Naive thymus-derived CD8-positive, alpha-beta T cell (primary cell): ENCODE results near the gene ACAP2. TPM values are rescaled to one million over a fixed set of nuclear protein-coding genes. Genes with fewer than 3 reads are reported as not detected.
"Not testable (repeated sequence)": the region's sequence is repeated elsewhere in the genome, so short reads cannot be mapped to it uniquely, and the experiment has no call there.

Experiments used
- ATAC-seq, 2 donors: fragments of 150-1000 bp; cut with Tn5 transposase in 1 of 2; sonication (Bioruptor Pico), chemical (Tn5 transposase) in 1 of 2; 1 replicate in 1 of 2; 2 replicates in 1 of 2; pipeline ENCODE4 v1.10.0; 2021; ENCODE audit warnings: mild to moderate bottlenecking in 2 of 2, moderate library complexity in 2 of 2
- POLR2A ChIA-PET: fragments of 350-600 bp; sonication (Branson Sonifier 250); formaldehyde crosslinking; loops from one replicate; lab custom pipeline; 2021; ENCODE audit warnings: antibody characterized with exemption; lab: Charles Lee
- DNase-seq, 10 donors: peaks; one replicate each; pipeline versions ENCODE4 v3.0.0 to v3.0.0-alpha.2; 2020 to 2022
- H3K27ac Mint-ChIP-seq, 10 donors: one replicate each; pipeline ENCODE4 v1.8.0; 2020 to 2022; ENCODE audit warnings: mild to moderate bottlenecking in 10 of 10, mixed read lengths in 10 of 10, moderate library complexity in 4 of 10, inconsistent platforms in 1 of 10
- H3K27me3 Mint-ChIP-seq, 5 donors: one replicate each; pipeline ENCODE4 v1.8.0; 2021 to 2022; ENCODE audit warnings: mixed read lengths in 5 of 5
- H3K36me3 Mint-ChIP-seq, 3 donors: one replicate each; pipeline ENCODE4 v1.8.0; 2020 to 2022; ENCODE audit warnings: mixed read lengths in 3 of 3, mild to moderate bottlenecking in 2 of 3, inconsistent platforms in 1 of 3
- H3K4me1 Mint-ChIP-seq, 4 donors: one replicate each; pipeline ENCODE4 v1.8.0; 2021 to 2022; ENCODE audit warnings: mixed read lengths in 4 of 4
- H3K4me3 Mint-ChIP-seq, 10 donors: one replicate each; pipeline ENCODE4 v1.8.0; 2020 to 2022; ENCODE audit warnings: mild to moderate bottlenecking in 10 of 10, mixed read lengths in 10 of 10, moderate library complexity in 6 of 10, inconsistent platforms in 1 of 10
- H3K9me3 Mint-ChIP-seq, 9 donors: one replicate each; pipeline ENCODE4 v1.8.0; 2020 to 2022; ENCODE audit warnings: mixed read lengths in 9 of 9, mild to moderate bottlenecking in 3 of 9, inconsistent platforms in 1 of 9, moderate library complexity in 1 of 9
- polyA plus RNA-seq, 3 donors: library from polyadenylated mRNA; unstranded; fragments of 300-500 nt; fragmentation: Illumina TruSeq; gene quantifications; one replicate each; pipeline ENCODE4 v1.2.3, GENCODE V29; 2021
- total RNA-seq, 8 experiments: library from RNA in 2 of 8; stranded (reverse) in 2 of 8; gene quantifications; one replicate each; pipeline ENCODE4 v1.2.3 and lab custom pipeline; 2021 to 2026

ACAP2 gene
- total and polyA plus RNA-seq, 5 experiments from 2014 or later: 36.7 to 81.0 (median 49.6) TPM

DNA sequence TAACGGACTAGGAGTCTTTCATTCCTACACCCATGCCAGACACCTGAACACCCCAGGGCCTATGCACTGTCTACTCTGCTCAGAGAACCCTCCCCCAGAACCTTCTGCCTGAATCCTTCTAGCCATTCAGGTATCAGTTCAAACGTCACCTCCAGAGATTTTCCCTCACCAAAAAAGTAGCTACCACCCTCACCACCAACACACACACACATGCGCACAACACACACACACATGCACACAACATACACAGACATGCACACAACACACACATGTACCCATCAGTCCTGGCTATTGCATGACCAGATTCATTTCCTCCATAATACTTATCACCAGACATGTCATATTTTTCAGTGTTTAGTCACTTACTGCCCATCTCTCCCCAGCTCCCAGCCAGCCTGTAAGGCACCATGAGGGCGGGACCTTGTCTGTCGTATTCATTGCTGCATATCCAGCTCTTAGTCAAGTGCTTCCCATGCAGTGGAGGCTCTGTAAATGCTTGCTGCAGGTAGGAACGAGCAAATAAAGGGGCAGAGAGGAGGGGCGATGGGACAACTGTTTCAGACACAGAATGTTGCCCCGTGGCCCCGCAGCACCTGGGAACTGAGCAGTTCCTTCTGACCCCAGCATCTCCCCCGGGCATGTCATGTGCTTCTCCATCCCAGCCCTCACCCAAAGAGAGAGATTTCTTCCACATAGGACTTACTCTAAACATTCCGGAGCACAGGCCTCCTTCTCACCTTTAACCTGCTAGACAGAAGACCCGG lies 201.0 kb downstream of the ACAP2 start:
- no peak for ATAC-seq
- Mint-ChIP-seq H3K4me3 (no peak overlapping the region), H3K9me3 (peaks cover 0 to 10% (median 6%) of the 10 kb centered on the region in 9 donors), H3K27ac (peak overlapping the region in 2 of 10 donors; percentile 16 to 40), H3K4me1 (peaks cover 5 to 29% (median 19%) of the 10 kb centered on the region in 4 donors), H3K27me3 (no peaks in the 10 kb centered on the region), H3K36me3 (peaks cover 11 to 20% (median 15%) of the 10 kb centered on the region in 3 donors)
- POLR2A ChIA-PET: no interaction called here
- peak in 2 of 10 donors; percentile 0 to 53 for DNase-seq

DNA sequence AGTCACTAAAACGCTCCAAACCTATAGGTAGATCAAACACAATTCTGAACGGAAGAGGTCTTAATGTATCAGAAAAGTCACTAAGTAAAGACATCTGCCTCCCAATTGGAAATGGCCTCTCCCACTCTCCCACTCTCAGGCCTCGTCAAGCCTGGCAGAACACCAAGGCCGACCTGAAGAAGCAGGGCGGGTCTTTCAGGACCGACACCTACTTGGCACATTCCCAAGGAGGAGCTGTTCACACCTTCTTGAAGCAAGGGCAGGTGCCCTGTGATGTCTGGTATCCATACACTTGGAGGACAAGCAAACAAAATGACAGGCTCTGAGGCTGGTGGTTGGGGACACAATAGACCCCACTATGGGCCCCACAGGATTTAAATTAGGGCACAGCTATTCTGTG lies 201.9 kb downstream of the ACAP2 start:
- DNase-seq (no peak), ATAC-seq (no peak)
- Mint-ChIP-seq H3K4me3 (no peak overlapping the region), H3K9me3 (peaks cover 0 to 10% (median 7%) of the 10 kb centered on the region in 9 donors), H3K4me1 (peaks cover 5 to 29% (median 18%) of the 10 kb centered on the region in 4 donors), H3K27ac (peak overlapping the region in 1 of 10 donors; percentile 10), H3K36me3 (peaks cover 11 to 17% (median 12%) of the 10 kb centered on the region in 3 donors), H3K27me3 (no peaks in the 10 kb centered on the region)
- POLR2A ChIA-PET: no interaction called here

DNA sequence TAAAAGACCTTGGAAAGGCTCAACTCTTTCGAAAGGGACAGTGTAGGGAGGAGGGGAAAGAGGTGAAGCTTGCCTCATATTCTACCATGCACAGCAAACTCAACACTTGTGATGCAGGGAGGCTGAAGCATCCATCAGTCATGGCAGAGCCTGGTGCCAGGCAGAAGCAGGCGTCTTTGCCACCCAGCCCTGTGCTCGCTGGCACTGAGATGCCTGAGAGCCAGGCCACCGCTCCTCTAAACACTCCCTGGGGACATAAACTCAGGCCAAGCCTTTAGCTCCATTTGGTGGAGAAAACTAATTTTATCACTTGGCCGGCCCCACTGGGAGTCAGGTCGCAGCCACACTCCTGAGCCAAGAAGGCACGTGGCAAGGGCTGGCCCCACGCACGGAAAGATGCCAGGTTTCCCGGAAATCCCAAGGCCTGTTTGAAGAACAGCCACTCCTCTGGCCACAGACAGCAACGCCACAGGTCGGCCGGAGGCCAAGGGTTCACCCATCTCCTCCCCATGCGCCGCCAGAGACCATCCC lies 202.6 kb downstream of the ACAP2 start:
- peaks cover 0 to 10% (median 7%) of the 10 kb centered on the region in 9 donors for H3K9me3 Mint-ChIP-seq
- DNase-seq (peak in 1 of 10 donors; percentile 34), ATAC-seq (no peak)
- no peak overlapping the region for H3K27ac Mint-ChIP-seq
- H3K27me3 Mint-ChIP-seq: no peaks in the 10 kb centered on the region
- H3K4me3 Mint-ChIP-seq: no peak overlapping the region
- H3K36me3 Mint-ChIP-seq: peaks cover 11 to 13% (median 12%) of the 10 kb centered on the region in 3 donors
- peaks cover 5 to 29% (median 17%) of the 10 kb centered on the region in 4 donors for H3K4me1 Mint-ChIP-seq
- POLR2A ChIA-PET: no interaction called here

DNA sequence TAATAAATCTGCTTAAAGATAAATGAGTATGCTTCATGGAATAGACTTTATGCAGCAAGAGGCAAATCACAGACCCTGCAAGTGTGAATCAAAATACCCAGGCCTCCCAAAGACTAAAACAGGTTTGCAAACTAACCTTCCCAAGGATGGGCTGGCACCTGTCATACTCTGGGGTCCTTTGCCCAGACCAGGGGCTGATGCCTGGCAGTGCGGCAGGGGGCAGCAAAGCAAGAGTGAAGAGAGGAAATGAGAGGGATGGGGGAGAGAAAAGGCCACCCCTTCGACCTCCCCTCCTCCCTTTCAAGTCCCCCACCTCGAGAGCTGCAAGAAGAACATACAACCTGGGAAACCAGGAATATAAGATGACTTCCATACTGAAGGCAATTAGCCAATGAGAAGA lies 203.7 kb downstream of the ACAP2 start:
- no peak for DNase-seq
- H3K4me3 Mint-ChIP-seq: no peak overlapping the region

DNA sequence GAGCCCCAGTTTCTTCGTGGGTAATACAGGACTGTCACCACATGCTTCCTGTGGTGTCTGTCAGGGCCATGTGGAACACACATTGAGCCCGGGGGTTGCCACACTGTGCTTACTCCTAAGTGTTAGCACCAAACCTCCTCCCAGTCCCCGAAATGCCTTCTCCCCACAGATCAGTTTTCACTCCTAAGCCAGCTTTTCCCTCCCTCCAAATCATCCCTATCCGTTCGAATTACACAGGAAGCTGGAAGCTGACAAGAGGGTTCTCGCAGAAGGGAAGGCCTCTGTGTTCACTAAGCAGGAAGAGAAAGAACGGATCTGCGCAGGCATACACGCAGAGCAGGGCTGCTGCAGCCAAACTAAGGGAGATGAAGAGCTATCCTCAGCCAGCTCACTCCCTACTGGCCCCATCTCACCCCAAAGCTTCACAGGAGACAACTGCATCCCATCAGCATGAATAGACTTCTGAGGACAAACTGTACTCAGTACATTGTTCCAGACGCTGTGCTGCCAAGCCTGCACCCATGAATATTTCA lies 204.2 kb downstream of the ACAP2 start:
- ATAC-seq: peak; percentile 47 to 62
- peaks cover 11 to 13% (median 12%) of the 10 kb centered on the region in 3 donors for H3K36me3 Mint-ChIP-seq
- POLR2A ChIA-PET: no interaction called here
- no peak for DNase-seq
- no peaks in the 10 kb centered on the region for H3K27me3 Mint-ChIP-seq
- peak overlapping the region in 5 of 10 donors; percentile 19 to 87 (median 81) for H3K27ac Mint-ChIP-seq
- H3K9me3 Mint-ChIP-seq: peaks cover 0 to 10% (median 7%) of the 10 kb centered on the region in 9 donors
- peak overlapping the region in 3 of 10 donors; percentile 18 to 64 (median 45) for H3K4me3 Mint-ChIP-seq
- H3K4me1 Mint-ChIP-seq: peaks cover 5 to 23% (median 16%) of the 10 kb centered on the region in 4 donors

More for the DNA sequence above, 203.7 kb downstream of the ACAP2 start:
- no peak for ATAC-seq
- peaks cover 5 to 28% (median 18%) of the 10 kb centered on the region in 4 donors for H3K4me1 Mint-ChIP-seq
- peaks cover 0 to 10% (median 7%) of the 10 kb centered on the region in 9 donors for H3K9me3 Mint-ChIP-seq
- peaks cover 11 to 13% (median 12%) of the 10 kb centered on the region in 3 donors for H3K36me3 Mint-ChIP-seq
- POLR2A ChIA-PET: no interaction called here
- H3K27me3 Mint-ChIP-seq: no peaks in the 10 kb centered on the region
- no peak overlapping the region for H3K27ac Mint-ChIP-seq

DNA sequence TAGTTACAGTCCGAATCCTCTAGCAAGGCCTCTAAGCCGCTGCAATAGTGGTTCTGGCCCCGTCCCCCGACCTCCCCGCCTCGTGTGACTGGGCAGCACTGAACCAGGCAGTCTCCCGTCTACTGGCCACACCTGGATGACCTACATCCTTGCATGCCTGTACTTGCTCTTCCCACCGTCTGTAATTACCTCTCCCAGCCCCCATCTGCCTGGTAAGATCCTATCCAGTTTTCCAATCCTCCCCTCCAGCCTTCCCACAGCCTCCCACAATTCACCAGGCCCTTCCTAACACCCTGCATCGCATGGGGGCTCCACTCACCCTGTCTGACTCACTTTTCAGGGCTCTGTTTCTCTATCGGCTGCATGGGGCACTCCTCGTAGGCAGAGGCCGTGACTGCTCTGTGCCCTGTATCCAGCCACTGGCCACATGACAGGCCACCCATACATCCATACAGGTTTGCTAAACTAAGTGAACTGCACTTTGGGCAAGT lies 204.7 kb downstream of the ACAP2 start:
- Mint-ChIP-seq H3K4me3 (peak overlapping the region in 1 of 10 donors; percentile 45), H3K27ac (peak overlapping the region in 2 of 10 donors; percentile 73 to 83), H3K4me1 (peaks cover 5 to 20% (median 16%) of the 10 kb centered on the region in 4 donors), H3K27me3 (no peaks in the 10 kb centered on the region), H3K9me3 (peaks cover 0 to 15% (median 8%) of the 10 kb centered on the region in 9 donors), H3K36me3 (peaks cover 11 to 13% (median 12%) of the 10 kb centered on the region in 3 donors)
- ATAC-seq: no peak
- no peak for DNase-seq
- POLR2A ChIA-PET: no interaction called here

DNA sequence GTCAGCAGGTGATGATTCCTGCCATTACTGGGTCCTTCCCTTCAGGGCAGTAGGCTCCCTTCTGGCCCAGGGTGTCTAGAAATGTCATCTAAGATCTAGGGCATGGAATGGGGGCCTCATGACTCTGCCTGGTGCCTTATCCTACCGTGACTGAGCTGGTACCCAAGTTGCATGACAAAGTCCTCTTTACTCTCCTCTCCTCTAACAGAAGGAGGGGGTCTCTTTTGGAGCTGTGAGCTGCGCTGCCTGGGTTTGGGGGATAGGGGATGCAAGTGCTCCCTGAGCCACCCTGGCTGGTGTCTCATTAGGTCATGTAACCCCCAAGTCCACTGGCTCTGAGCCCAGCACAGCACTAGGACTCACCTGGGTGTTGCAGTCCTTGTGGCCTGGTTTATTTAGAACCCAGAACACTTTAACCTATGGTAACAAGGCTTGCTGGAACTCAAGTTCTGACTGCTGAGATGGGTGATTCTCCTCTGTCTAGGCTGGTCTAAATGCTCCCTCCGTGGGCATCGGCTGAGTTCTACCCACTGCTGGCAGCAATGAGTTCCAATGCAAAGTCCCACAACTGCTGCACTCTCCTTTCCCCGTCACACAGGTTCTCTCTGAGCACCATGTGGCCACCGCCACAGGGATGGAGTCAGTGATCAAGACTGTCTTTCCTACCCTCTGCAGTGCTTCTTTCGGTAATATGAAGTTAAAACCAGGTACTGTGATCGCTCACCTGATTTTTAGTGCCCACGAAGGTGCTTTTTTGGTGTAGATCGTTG lies 205.8 kb downstream of the ACAP2 start:
- H3K4me3 Mint-ChIP-seq: no peak overlapping the region
- DNase-seq (peak in 1 of 10 donors; percentile 5), ATAC-seq (no peak)
- H3K4me1 Mint-ChIP-seq: peaks cover 5 to 20% (median 15%) of the 10 kb centered on the region in 4 donors
- peaks cover 0 to 23% (median 10%) of the 10 kb centered on the region in 9 donors for H3K9me3 Mint-ChIP-seq
- POLR2A ChIA-PET: no interaction called here
- no peaks in the 10 kb centered on the region for H3K27me3 Mint-ChIP-seq
- H3K36me3 Mint-ChIP-seq: peaks cover 9 to 16% (median 12%) of the 10 kb centered on the region in 3 donors
- H3K27ac Mint-ChIP-seq: no peak overlapping the region

DNA sequence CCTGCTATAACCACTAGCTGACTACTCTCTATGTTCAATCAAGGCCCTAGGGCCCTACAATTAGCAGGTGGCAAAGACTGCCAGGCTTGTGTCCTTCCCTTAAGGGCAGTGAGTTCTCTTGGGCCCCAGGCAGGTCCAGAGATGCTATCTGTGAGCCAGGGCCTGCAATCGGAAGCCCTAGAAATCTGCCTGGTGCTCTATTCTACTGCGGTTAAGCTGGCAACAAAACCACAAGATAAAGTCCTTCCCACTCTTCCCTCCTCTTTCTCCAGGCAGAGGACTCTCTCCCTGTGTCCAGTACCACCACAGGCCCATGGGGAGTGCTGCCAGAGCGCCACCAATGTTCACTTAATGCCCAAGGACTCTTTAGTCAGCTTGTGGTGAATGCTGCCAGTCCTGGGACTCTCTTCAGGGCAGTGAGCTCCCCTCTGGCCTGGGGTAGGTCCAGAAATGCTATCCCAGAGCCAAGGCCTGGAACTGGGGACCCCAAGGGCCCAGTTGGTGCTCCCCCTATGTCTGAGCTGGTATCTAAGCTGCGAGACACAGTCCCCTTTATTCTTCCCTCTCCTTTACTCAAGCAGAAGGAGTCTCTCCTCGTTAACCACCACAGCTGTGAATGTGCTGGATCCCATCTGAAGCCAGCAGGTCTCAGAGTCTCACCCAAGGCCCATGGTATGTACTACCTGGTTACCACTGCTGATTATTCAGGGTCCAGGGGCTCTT lies 206.6 kb downstream of the ACAP2 start:
- POLR2A ChIA-PET: no interaction called here
- Mint-ChIP-seq H3K36me3 (peaks cover 9 to 18% (median 12%) of the 10 kb centered on the region in 3 donors), H3K27me3 (no peaks in the 10 kb centered on the region), H3K4me3 (no peak overlapping the region), H3K4me1 (peaks cover 5 to 20% (median 15%) of the 10 kb centered on the region in 4 donors), H3K9me3 (peaks cover 0 to 27% (median 10%) of the 10 kb centered on the region in 9 donors), H3K27ac (no peak overlapping the region)
- ATAC-seq: no peak
- peak in 2 of 10 donors; percentile 3 to 50 for DNase-seq

DNA sequence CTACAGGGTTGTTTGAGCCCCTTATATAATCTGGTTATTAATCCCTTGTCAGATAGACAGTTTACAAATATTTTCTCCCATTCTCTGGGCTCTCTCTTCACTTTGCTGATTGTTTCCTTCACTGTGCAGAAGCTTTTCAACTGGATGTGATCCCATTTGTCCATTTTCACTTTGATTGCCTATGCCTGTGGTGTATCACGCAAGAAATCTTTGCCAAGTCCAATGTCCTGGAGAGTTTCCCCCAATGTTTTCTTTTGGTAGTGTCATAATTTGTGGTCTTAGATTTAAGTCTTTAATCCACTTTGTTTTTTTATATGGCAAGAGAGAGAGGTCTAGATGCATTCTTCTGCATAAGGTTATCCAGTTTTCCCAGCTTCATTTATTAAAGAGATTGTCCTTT lies 212.6 kb downstream of the ACAP2 start:
- H3K27me3 Mint-ChIP-seq: no peaks in the 10 kb centered on the region
- POLR2A ChIA-PET: no interaction called here
- ATAC-seq (no peak), DNase-seq (no peak)
- no peak overlapping the region for H3K27ac Mint-ChIP-seq
- no peak overlapping the region for H3K4me3 Mint-ChIP-seq
- H3K4me1 Mint-ChIP-seq: peaks cover 18 to 26% (median 21%) of the 10 kb centered on the region in 4 donors
- H3K9me3 Mint-ChIP-seq: peaks cover 0 to 23% (median 8%) of the 10 kb centered on the region in 9 donors
- peaks cover 7 to 8% (median 7%) of the 10 kb centered on the region in 3 donors for H3K36me3 Mint-ChIP-seq

DNA sequence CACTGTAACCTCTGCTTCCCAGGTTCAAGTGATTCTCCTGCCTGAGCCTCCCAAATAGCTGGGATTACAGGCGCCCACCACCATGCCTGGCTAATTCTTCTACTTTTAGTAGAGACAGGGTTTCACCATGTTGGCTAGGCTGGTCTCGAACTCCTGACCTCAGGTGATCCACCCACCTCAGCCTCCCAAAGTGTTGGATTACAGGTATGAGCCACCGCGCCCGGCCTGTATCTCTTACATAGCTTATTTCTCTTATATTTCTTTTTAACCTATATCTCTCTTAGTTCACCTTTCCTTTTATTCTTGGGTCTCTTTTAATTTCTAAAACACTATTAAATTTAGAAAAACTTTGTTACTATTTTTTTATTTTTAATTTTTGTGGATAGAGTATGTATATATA lies 213.9 kb downstream of the ACAP2 start:
- H3K4me3 Mint-ChIP-seq, POLR2A ChIA-PET, H3K27me3 Mint-ChIP-seq, H3K36me3 Mint-ChIP-seq, ATAC-seq: not testable (repeated sequence)
- Mint-ChIP-seq H3K27ac (peak overlapping the region in 2 of 10 donors; percentile 46 to 58), H3K9me3 (peaks cover 0 to 23% (median 8%) of the 10 kb centered on the region in 9 donors), H3K4me1 (peaks cover 18 to 26% (median 19%) of the 10 kb centered on the region in 4 donors)
- peak in 1 of 10 donors; percentile 3 for DNase-seq

DNA sequence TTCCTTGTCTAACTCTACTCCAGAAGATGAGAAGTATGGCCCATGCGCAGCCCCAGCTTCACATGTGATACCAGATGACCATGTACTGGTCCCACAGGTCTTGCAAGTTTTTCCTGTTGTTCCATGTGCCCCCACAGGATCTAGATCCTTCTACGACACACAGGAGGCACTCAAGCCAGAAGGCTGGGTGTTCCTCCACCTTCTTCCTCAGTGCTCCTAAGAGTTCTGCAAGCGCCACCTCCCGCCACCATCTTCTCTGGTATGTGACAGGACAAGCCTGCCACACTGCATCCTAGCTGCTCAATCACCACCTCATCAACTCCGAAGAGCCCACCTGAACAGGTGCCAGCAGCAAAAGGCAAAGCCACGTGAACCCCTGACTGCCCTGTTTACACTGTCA lies 214.9 kb downstream of the ACAP2 start:
- peak in 1 of 10 donors; percentile 10 for DNase-seq
- POLR2A ChIA-PET: no interaction called here
- Mint-ChIP-seq H3K9me3 (peaks cover 0 to 15% (median 4%) of the 10 kb centered on the region in 9 donors), H3K27me3 (no peaks in the 10 kb centered on the region), H3K27ac (peak overlapping the region in 9 of 10 donors; percentile 23 to 72 (median 53)), H3K4me1 (peaks cover 18 to 26% (median 20%) of the 10 kb centered on the region in 4 donors), H3K36me3 (peaks cover 7 to 15% (median 11%) of the 10 kb centered on the region in 3 donors), H3K4me3 (peak overlapping the region in 1 of 10 donors; percentile 37)
- ATAC-seq: no peak
